Endothelial cell of umbilical vein (primary cell): ENCODE data around the gene OSBPL1A.

Source experiments
- CTCF ChIP-seq, 2 donors: IDR thresholded peaks; 1 replicate in 1 of 2; 2 replicates in 1 of 2; pipeline ENCODE4 v1.5.1; 2011; ENCODE audit warnings: low read length in 2 of 2, mild to moderate bottlenecking in 2 of 2, moderate library complexity in 2 of 2, control low read depth in 1 of 2, inconsistent platforms in 1 of 2, low read depth in 1 of 2; ENCODE audit not compliant: insufficient read depth in 1 of 2; ENCODE audit errors: extremely low read depth in 1 of 2
- POLR2A ChIP-seq: IDR thresholded peaks from 2 replicates; pipeline ENCODE4 v1.6.1; 2012; ENCODE audit warnings: low read depth, mild to moderate bottlenecking, control low read depth, low read length
- POLR2AphosphoS5 ChIP-seq: IDR thresholded peaks from 2 replicates; pipeline ENCODE4 v1.6.1; 2012; ENCODE audit warnings: low read depth, mild to moderate bottlenecking, control low read depth, low read length, moderate library complexity; ENCODE audit not compliant: insufficient read depth
- TF ChIP-seq, protein P1 (sequence below): IDR thresholded peaks from 2 replicates; pipeline ENCODE4 v1.6.1; 2011; ENCODE audit not compliant: insufficient read depth, insufficient read length

GRCh38 chr18:24368749-24369148, 28.9 kb downstream of the OSBPL1A start:
- TF ChIP-seq CTCF (IDR thresholded peaks at IDR 0.05; ENCODE audit: extremely low read depth in 1 of 2, insufficient read depth in 1 of 2, low read depth in 1 of 2, low read length in 2 of 2) (no peak), POLR2A (no peak), POLR2AphosphoS5 (no peak)
- TF ChIP-seq, protein P1, sequence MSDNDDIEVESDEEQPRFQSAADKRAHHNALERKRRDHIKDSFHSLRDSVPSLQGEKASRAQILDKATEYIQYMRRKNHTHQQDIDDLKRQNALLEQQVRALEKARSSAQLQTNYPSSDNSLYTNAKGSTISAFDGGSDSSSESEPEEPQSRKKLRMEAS = no peak
